ENCODE results near the gene OPN3. TPM values are rescaled to one million over a fixed set of nuclear protein-coding genes. Genes with fewer than 3 reads are reported as not detected.

Gene OPN3
- total and polyA plus RNA-seq, 2 donors (not counting 3 experiments of a cell fraction or from before 2014, with no cell fraction given) = 16.1 to 23.9 TPM

- no TSS peak for BruUV-seq (replicated peaks)
- POLR2A ChIA-PET = no interaction called here
- no peaks in the 10 kb centered on the region for H3K9me1 ChIP-seq (replicated peaks; ENCODE audit: control insufficient read depth, extremely low read depth, insufficient read depth, low read length)
Measured at GRCh38 chr1:241586905-241587512, 53.2 kb downstream of the OPN3 start.

More at GRCh38 chr1:241586905-241587512, 53.2 kb downstream of the OPN3 start:
- Histone ChIP-seq H3K4me1 (ENCODE audit: control insufficient read depth, extremely low read depth, insufficient read depth, low read length) (no peaks in the 10 kb centered on the region), H3K9ac (replicated peaks; ENCODE audit: extremely low read depth, insufficient read depth, low read length) (no peak overlapping the region), H3K36me3 (ENCODE audit: control insufficient read depth in 2 of 2, extremely low read depth in 1 of 2, insufficient read depth in 2 of 2, low read length in 2 of 2) (no peaks in the 10 kb centered on the region), H4K20me1 (replicated peaks; ENCODE audit: control insufficient read depth, extremely low read depth, insufficient read depth, low read length) (no peaks in the 10 kb centered on the region), H3K27me3 (ENCODE audit: control insufficient read depth in 2 of 2, insufficient read depth in 2 of 2, low read length in 2 of 2) (no peaks in the 10 kb centered on the region), H2AFZ (ENCODE audit: low read depth, low read length) (no peak overlapping the region), H3K4me2 (ENCODE audit: insufficient read depth, low read length) (no peak overlapping the region), H3K27ac (ENCODE audit: insufficient read depth, low read depth, low read length) (no peak overlapping the region), H3K4me3 (replicated peaks in 1 of 3; ENCODE audit: insufficient read depth in 1 of 3, low read depth in 1 of 3, low read length in 3 of 3) (no peak overlapping the region), H3K9me3 (replicated peaks; ENCODE audit: control insufficient read depth, insufficient read depth, low read length) (no peaks in the 10 kb centered on the region), H3K79me2 (ENCODE audit: control insufficient read depth, insufficient read depth, low read length) (no peaks in the 10 kb centered on the region)
- dilution Hi-C loops (cut with MboI; ENCODE audit: extremely low pct_ligation_motif_present, low sequenced_read_pairs) (no loop called here), intact Hi-C loops (cut with micrococcal nuclease) (no loop called here)
- CTCF ChIA-PET = no interaction called here
- DNase-seq (ENCODE audit: low read depth, low spot score) (no peak), FAIRE-seq (no peak)
- TF ChIP-seq MAX (IDR thresholded peaks at IDR 0.05; ENCODE audit: insufficient read depth, insufficient read length) = no peak
- TF ChIP-seq FOS (IDR thresholded peaks at IDR 0.05; ENCODE audit: borderline replicate concordance, insufficient read depth, low read length) = no peak
- no peak for TF ChIP-seq EZH2 (IDR thresholded peaks at IDR 0.05; ENCODE audit: borderline replicate concordance, low read depth, low read length, severe bottlenecking)
- no peak for TF ChIP-seq GATA2 (IDR thresholded peaks at IDR 0.05; ENCODE audit: insufficient read depth, insufficient read length, low read depth, low read length)
- no peak for TF ChIP-seq MYC (IDR thresholded peaks at IDR 0.05; ENCODE audit: low read depth, low read length)
- TF ChIP-seq, protein P1, sequence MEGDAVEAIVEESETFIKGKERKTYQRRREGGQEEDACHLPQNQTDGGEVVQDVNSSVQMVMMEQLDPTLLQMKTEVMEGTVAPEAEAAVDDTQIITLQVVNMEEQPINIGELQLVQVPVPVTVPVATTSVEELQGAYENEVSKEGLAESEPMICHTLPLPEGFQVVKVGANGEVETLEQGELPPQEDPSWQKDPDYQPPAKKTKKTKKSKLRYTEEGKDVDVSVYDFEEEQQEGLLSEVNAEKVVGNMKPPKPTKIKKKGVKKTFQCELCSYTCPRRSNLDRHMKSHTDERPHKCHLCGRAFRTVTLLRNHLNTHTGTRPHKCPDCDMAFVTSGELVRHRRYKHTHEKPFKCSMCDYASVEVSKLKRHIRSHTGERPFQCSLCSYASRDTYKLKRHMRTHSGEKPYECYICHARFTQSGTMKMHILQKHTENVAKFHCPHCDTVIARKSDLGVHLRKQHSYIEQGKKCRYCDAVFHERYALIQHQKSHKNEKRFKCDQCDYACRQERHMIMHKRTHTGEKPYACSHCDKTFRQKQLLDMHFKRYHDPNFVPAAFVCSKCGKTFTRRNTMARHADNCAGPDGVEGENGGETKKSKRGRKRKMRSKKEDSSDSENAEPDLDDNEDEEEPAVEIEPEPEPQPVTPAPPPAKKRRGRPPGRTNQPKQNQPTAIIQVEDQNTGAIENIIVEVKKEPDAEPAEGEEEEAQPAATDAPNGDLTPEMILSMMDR (IDR thresholded peaks at IDR 0.05; ENCODE audit: extremely low read depth in 1 of 2, insufficient read depth in 1 of 2, low read depth in 1 of 2, low read length in 2 of 2) = no peak
- TF ChIP-seq POLR2A (IDR thresholded peaks at IDR 0.05; ENCODE audit: low read depth, low read length) = no peak
- TF ChIP-seq POLR2AphosphoS5 (IDR thresholded peaks at IDR 0.05; ENCODE audit: insufficient read depth, low read depth, low read length) = no peak
- no peak for TF ChIP-seq JUN (IDR thresholded peaks at IDR 0.05; ENCODE audit: borderline replicate concordance, insufficient read depth, insufficient read length, low read depth)
